GM12801 (cell line): ENCODE data around the gene VSTM4.

Experiments
- CTCF ChIP-seq: IDR thresholded peaks from one replicate; pipeline ENCODE4 v1.5.1; 2011; ENCODE audit warnings: control low read depth; ENCODE audit not compliant: insufficient read length; ENCODE audit errors: extremely low read depth

Gene VSTM4

GRCh38 chr10:48970654-48971053, 144.7 kb downstream of the VSTM4 start:
- no peak for TF ChIP-seq CTCF

GRCh38 chr10:48970046-48970445, 145.3 kb downstream of the VSTM4 start:
- TF ChIP-seq CTCF, result no peak

GRCh38 chr10:48968036-48968435, 147.3 kb downstream of the VSTM4 start:
- no peak for TF ChIP-seq CTCF

- no peak for TF ChIP-seq CTCF
These were observed 149.9 kb downstream of the VSTM4 start for GRCh38 chr10:48965460-48965859.
